ENCODE data around the gene TEX35. TPM values are rescaled to one million over a fixed set of nuclear protein-coding genes. Genes with fewer than 3 reads are reported as not detected.

The TEX35 gene
- total RNA-seq, 6 experiments from 2014 or later, result 0.10 TPM; not detected in 5

GRCh38 chr1:178489399-178489798 is 23.5 kb upstream of the TEX35 start:
- Mint-ChIP-seq H3K36me3 (ENCODE audit: low read depth) (no peaks in the 10 kb centered on the region), H3K9me3 (no peaks in the 10 kb centered on the region), H3K4me3 (no peak overlapping the region), H3K4me1 (ENCODE audit: low read depth) (peaks cover 6% of the 10 kb centered on the region; the same call in 1 of the 2 replicates), H3K27me3 (ENCODE audit: insufficient read depth) (peaks cover 7% of the 10 kb centered on the region), H3K27ac (no peak overlapping the region)
- no peak for TF ChIP-seq CTCF (IDR thresholded peaks at IDR 0.05)
- no peak for DNase-seq

GRCh38 chr1:178490136-178490535 is 22.8 kb upstream of the TEX35 start:
- Mint-ChIP-seq H3K27me3 (ENCODE audit: insufficient read depth) (peaks cover 7% of the 10 kb centered on the region), H3K4me3 (no peak overlapping the region), H3K9me3 (no peaks in the 10 kb centered on the region), H3K4me1 (ENCODE audit: low read depth) (peaks cover 6% of the 10 kb centered on the region; the same call in 1 of the 2 replicates), H3K36me3 (ENCODE audit: low read depth) (no peaks in the 10 kb centered on the region), H3K27ac (no peak overlapping the region)
- no peak for DNase-seq
- TF ChIP-seq CTCF (IDR thresholded peaks at IDR 0.05), result no peak

GRCh38 chr1:178490967-178491366 is 21.9 kb upstream of the TEX35 start:
- no peaks in the 10 kb centered on the region for H3K9me3 Mint-ChIP-seq
- no peaks in the 10 kb centered on the region for H3K36me3 Mint-ChIP-seq (ENCODE audit: low read depth)
- H3K27ac Mint-ChIP-seq, result no peak overlapping the region
- no peak for TF ChIP-seq CTCF (IDR thresholded peaks at IDR 0.05)
- H3K27me3 Mint-ChIP-seq (ENCODE audit: insufficient read depth), result peaks cover 7% of the 10 kb centered on the region
- no peaks in the 10 kb centered on the region for H3K4me1 Mint-ChIP-seq (ENCODE audit: low read depth)
- no peak for DNase-seq
- no peak overlapping the region for H3K4me3 Mint-ChIP-seq

DNA sequence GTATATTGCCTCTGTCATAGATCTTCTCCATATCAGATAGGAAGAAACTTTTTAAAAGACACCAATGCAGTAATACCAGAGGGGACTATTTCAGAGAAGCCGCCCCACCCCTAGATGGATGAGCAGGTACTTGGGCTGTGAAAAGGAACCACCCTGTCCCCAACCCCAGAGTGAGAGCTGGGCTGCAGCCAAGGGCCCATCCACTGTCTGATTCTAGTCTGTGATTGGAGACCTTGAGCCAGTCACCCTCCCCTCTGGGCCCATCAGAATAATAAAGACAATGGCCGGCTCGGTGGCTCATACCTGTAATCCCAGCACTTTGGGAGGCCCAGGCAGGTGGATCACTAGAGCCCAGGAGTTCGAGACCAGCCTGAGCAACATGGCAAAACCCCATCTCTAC is 21.2 kb upstream of the TEX35 start:
- no peak for TF ChIP-seq CTCF (IDR thresholded peaks at IDR 0.05)
- Mint-ChIP-seq H3K4me1 (ENCODE audit: low read depth) (no peaks in the 10 kb centered on the region), H3K9me3 (no peaks in the 10 kb centered on the region), H3K27ac (no peak overlapping the region), H3K4me3 (no peak overlapping the region), H3K36me3 (ENCODE audit: low read depth) (no peaks in the 10 kb centered on the region), H3K27me3 (ENCODE audit: insufficient read depth) (peaks cover 7% of the 10 kb centered on the region)
- DNase-seq, result no peak

DNA sequence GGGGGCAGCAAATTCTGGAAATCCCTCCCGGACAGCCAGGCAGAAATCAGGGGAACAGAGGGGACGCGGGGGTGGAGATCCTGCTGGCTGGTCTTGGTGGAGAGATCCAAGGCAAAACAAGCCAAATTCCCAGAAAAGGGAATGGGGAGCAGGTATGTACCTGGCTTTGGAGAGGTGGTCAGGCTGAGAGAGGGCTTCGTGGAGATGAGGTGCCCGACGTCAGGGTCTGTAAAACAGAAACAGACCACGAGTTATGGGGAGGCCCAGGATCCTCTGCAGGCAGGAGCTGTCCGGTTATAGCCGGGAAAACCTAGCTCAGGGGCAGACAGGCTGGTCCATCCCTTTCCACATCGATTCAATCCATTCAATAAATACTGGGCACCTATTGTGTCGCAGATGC is 20.6 kb upstream of the TEX35 start:
- Mint-ChIP-seq H3K27ac (no peak overlapping the region), H3K36me3 (ENCODE audit: low read depth) (no peaks in the 10 kb centered on the region), H3K9me3 (no peaks in the 10 kb centered on the region), H3K4me1 (ENCODE audit: low read depth) (no peaks in the 10 kb centered on the region), H3K4me3 (no peak overlapping the region), H3K27me3 (ENCODE audit: insufficient read depth) (peaks cover 4% of the 10 kb centered on the region)
- peak; percentile 43; the same call in 1 of the 2 replicates for TF ChIP-seq CTCF (IDR thresholded peaks at IDR 0.05)
- no peak for DNase-seq

- Mint-ChIP-seq H3K36me3 (ENCODE audit: low read depth) (no peaks in the 10 kb centered on the region), H3K27me3 (ENCODE audit: insufficient read depth) (peaks cover 3% of the 10 kb centered on the region), H3K27ac (no peak overlapping the region), H3K9me3 (no peaks in the 10 kb centered on the region), H3K4me1 (ENCODE audit: low read depth) (no peaks in the 10 kb centered on the region), H3K4me3 (no peak overlapping the region)
- DNase-seq, result no peak
- no peak for TF ChIP-seq CTCF (IDR thresholded peaks at IDR 0.05)
These were observed 19.6 kb upstream of the TEX35 start for GRCh38 chr1:178493301-178493741.

All from HFFc6 (cell line).